Hematopoietic multipotent progenitor cell treated with erythropoietin and hydrocortisone succinate and interleukin-3 and kit ligand, for 6 days (in vitro differentiated cells): Measurements from ENCODE around the gene ITGB5.
"Not testable (repeated sequence)": the region's sequence is repeated elsewhere in the genome, so short reads cannot be mapped to it uniquely, and the experiment has no call there.

Source experiments
- DNase-seq: peaks from one replicate; pipeline ENCODE4 v3.0.0-alpha.2; 2015

The ITGB5 gene

GRCh38 chr3:124812291-124813265 is 74.6 kb downstream of the ITGB5 start:
- peak; percentile 57 for DNase-seq

- no peak for DNase-seq
These were observed 75.7 kb downstream of the ITGB5 start for GRCh38 chr3:124811436-124811835.

- DNase-seq = no peak
These were observed 76.2 kb downstream of the ITGB5 start for GRCh38 chr3:124810970-124811369.

GRCh38 chr3:124809039-124809438 is 78.1 kb downstream of the ITGB5 start:
- DNase-seq = no peak

- no peak for DNase-seq
These were observed 81.5 kb downstream of the ITGB5 start for GRCh38 chr3:124805671-124806070.

- no peak for DNase-seq
These were observed 82.3 kb downstream of the ITGB5 start for GRCh38 chr3:124804875-124805274.

- DNase-seq = no peak
These were observed 84.5 kb downstream of the ITGB5 start for GRCh38 chr3:124802702-124803101.

GRCh38 chr3:124802061-124802698 is 85.0 kb downstream of the ITGB5 start:
- DNase-seq = no peak

GRCh38 chr3:124800511-124801258 is 86.5 kb downstream of the ITGB5 start:
- peak; percentile 34 for DNase-seq

- no peak for DNase-seq
These were observed 87.1 kb downstream of the ITGB5 start for GRCh38 chr3:124800076-124800475.

GRCh38 chr3:124799676-124800075 is 87.5 kb downstream of the ITGB5 start:
- DNase-seq = no peak

GRCh38 chr3:124797426-124797945 is 89.7 kb downstream of the ITGB5 start:
- DNase-seq = no peak

- no peak for DNase-seq
These were observed 90.7 kb downstream of the ITGB5 start for GRCh38 chr3:124796477-124796876.

GRCh38 chr3:124793054-124793739 is 94.0 kb downstream of the ITGB5 start:
- no peak for DNase-seq

- DNase-seq = no peak
These were observed 94.7 kb downstream of the ITGB5 start for GRCh38 chr3:124792341-124793040.

GRCh38 chr3:124791639-124792151 is 95.5 kb downstream of the ITGB5 start:
- peak; percentile 12 for DNase-seq

GRCh38 chr3:124791142-124791541 is 96.0 kb downstream of the ITGB5 start:
- no peak for DNase-seq

GRCh38 chr3:124789103-124789502 is 98.1 kb downstream of the ITGB5 start:
- not testable (repeated sequence) for DNase-seq

GRCh38 chr3:124788254-124788745 is 98.9 kb downstream of the ITGB5 start:
- DNase-seq = no peak

- no peak for DNase-seq
These were observed 99.5 kb downstream of the ITGB5 start for GRCh38 chr3:124787476-124788195.
